Stimulated activated CD4-positive, alpha-beta T cell treated with anti-CD3 and anti-CD28 coated beads, Interleukin-12 subunit alpha, Interleukin-12 subunit beta, amount 100 ng/mL, for 4 hours (primary cell): ENCODE results near the gene DNM1.

Experiments
- DNase-seq: peaks from one replicate; pipeline ENCODE4 v3.0.0-alpha.2; 2020

Gene DNM1

DNA sequence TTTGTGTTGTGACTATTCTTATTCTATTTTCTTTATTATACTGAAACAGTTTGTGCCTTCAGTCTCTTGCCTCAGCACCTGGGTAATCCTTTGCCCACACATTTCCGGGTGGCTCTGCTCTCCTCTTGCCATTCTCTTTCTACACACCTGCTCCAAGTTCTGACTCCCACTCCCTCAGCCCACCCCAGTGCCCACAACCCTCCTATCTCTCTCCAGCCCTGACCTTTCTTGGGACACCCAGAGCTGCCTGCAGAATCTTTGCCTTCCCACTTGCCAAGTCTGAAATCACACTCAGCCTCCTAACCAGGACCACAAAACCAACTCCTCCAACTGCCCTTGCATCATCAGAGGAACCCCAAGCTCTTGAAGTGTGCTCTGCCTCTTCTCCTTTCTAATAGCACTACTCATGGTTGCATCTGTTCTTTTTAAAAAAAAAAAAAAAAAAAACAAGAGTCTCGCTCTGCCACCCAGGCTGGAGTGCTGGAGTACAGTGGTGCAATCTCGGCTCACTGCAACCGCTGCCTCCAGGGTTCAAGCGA lies 77.0 kb downstream of the DNM1 start:
- DNase-seq, result no peak

DNA sequence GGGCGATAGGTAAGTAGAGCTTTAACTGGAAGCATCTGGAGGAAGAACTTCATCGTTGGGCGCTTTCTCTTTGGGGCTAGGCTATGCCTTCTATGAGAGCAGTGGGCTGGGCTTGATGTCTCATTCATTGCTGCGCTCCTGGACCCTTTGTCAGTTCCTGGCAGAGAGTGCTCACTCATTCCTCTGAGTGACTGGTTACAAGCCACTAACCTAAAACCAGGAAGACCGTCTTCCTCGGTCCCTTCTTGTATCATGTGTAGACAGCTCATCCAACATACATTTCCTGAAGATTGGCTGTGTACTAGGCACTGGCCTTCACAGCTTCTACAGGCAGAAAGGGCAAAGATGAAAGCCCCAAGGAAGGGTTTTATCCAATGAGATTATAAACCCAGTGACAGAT lies 79.3 kb downstream of the DNM1 start:
- DNase-seq, result no peak

DNA sequence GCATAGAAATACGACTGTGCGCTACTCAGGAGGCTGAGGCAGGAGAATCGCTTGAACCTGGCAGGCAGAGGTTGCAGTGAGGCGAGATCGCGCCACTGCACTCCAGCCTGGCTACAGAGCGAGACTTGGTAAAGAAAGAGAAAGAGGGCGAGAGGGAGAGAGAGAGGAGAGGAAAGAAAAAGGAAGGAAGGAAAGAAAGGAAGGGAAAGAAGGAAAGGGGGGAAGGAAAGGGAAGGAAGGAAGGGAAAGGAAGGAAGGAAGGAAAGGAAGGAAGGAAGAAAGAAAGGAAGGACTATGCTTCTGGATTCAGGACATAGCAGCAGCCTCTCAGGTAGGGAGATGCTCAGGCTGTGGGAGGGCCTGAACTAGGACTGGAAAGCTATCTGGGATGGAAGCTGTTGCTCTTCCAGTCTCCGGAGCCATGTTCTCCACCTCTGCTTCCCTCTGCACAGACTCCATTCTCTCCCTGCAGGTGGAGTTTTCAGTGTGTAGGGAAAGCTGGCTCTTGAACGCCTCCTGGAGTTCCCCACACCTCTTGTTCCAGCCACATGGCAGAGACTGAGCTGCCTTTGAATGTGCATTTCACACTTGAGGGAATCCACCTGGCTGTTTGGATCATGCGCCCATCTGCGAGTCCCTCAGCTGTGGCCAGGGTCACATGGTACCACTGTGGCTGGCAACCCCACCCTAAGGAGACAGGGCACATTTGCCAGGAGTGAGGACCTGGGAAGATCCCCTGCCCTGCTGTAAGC lies 82.0 kb downstream of the DNM1 start:
- no peak for DNase-seq

DNA sequence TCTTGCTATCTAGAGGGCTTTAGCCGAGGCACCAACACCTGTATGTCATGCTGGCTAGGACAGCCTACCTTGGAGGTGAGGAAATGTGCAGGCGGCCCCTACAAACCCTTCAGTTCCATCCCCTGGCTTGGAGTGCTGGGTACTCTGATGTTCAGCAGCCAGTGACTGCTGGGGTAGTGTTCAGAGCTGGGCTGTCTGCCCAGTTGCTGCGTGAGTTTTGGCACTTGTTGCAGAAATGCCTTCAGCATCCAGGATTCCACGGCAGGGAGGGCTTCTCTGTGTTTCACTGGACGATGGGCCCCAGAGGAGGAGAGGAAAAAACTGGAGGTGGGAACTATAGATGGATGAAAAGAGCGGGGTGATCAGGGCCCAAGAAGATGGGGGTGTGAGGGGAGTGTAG lies 83.3 kb downstream of the DNM1 start:
- no peak for DNase-seq

DNA sequence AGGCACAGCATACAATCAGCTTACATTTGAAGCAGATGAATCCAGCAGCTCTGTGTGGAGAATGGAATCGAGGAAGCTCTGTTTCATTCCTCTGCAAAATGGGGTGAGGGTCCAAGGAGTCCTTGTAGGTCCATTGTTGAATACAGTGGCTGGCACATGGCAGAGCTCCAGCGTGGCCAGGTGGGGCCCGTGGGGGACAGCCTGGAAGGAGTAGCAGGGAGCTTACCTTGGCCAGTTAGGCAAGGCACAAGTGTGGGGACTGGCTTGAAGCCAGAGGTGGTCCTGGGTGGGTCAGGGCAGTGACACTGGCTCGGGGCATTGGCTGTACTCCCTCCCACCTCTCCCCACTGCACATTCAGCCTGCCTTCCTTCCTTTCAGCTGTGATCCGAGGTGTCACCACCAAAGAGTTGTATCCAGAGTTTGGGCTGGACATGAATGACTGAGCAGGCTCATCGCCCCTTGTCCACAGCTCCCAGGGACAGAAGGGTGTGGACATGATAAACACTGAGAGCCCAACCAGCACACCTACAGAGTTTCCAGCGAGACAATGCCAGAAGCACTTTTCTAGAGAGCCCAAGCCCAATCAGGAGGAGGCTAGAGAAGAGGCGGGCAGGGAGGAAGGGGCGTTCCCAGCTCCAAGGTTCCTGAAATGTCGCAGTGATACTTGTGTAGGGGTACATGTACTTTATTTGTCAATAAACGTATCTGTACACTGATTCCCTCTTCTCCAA lies 85.3 kb downstream of the DNM1 start:
- no peak for DNase-seq

DNA sequence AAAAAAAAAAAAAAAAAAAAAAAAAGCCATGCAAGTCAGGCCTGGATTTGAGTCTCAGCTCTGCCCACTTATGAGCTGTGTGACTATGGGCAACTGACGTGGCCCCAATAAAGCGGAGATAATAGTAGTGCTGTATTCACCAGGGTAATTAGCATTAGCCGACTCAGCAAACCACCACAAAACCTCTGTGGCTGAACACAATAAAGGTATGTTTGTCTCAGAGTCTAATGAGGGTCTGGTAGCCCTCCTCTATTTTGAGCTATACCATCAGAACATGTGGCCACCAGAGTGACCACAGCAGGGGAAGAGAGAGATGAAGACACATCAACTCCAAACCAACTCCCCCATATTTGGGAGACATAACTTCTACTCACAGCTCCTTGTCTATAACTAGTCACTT lies 88.8 kb downstream of the DNM1 start:
- DNase-seq, result no peak

DNA sequence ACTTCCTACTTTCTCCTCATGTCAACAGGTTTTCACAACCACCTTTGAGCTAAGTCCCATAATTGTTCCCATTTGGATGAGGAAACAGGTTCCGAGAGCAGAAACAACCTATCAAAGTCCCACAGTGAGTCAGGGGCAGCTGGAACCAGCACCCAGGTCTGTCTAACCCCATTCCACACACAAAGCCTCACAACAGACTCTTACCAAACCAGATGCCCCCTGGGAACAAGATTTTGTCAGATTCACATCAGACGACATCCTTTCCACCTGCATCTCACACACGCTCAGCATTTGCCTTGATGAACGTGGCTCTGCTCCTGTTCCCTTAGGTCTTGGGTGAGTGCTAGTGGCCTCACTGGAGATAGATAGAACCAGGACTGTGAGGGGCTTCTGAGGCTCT lies 89.9 kb downstream of the DNM1 start:
- DNase-seq, result no peak

DNA sequence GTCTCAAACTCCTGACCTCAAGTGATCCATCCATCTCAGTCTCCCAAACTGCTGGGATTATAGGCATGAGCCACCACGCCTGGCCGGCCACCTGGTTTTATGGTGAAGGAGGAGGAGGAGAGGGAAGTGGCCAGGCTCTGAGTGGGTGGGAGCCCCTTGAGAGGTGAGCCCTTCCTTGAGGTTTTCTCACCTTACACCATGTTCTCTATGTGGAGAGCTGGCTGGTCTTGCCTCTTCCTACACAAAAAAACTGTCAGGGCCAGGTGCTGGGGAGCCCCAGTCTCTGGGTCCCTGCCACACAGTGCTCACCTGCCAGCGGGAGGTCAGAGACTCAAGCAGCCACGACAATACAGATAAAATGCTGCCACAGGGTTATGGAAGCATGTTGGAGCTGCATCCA lies 91.0 kb downstream of the DNM1 start:
- DNase-seq, result no peak

DNA sequence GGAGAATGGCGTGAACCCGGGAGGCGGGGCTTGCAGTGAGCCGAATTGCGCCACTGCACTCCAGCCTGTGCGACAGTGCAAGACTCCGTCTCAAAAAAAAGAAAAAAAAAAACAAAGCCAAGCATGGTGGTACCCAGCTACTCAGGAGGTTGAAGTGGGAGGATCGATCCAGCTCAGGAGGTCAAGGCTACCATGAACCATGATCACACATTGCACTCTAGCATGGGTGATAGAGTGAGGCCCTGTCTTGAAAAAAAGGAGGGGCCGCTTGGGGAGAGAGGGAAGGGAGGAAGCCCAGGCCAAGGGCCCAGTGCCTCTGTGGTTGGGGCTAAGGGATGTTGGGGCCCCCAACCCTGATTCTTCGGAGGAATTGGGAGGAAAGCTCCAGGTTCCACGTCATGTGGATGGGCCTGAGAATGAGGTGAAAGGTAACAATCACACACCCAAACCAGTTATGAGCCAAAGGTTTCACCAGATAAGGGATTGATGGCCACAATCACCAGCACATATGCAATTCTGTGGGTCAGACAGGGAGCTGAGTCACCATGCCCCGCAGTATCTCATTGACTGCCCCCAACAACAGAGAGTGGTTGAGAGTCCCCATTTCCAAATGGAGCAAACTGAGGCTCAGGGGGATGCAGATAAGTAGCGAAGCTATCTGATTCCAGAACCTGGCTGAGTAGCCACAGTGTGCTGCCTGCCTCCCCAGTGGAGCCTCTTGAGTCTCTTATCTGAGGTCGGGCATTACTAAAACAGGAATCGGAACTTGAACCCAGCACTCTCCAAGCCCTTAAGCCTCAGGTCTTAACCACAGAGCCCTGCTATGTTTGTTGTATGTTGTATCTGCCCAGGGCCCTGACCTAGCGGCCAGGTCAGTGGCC lies 93.4 kb downstream of the DNM1 start:
- no peak for DNase-seq

DNA sequence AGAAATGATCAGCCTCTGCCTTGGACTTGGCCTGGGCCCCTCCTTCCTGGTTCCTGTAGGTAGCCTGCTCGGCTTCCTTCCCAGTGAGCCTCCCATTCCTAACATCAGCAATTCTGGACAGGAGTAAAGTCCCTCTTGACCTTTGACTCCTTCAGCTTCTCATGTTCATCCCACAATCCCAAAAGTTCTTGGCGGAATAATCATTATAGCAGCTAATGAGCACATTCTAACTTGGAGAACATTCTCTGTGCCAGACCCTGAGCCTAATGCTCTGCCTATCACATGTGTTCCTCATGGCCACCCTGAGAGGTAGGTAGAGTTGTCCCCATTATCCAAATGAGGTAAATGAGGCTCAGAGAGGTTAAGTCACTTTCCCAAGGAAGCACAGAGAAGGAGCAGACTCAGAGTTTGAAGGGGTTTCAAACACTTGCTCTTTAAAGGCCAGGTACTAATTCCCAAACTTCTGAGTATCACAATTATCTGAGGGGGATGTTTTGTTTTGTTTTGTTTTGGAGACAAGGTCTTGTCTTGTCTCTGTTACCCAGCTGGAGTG lies 94.1 kb downstream of the DNM1 start:
- DNase-seq, result no peak

DNA sequence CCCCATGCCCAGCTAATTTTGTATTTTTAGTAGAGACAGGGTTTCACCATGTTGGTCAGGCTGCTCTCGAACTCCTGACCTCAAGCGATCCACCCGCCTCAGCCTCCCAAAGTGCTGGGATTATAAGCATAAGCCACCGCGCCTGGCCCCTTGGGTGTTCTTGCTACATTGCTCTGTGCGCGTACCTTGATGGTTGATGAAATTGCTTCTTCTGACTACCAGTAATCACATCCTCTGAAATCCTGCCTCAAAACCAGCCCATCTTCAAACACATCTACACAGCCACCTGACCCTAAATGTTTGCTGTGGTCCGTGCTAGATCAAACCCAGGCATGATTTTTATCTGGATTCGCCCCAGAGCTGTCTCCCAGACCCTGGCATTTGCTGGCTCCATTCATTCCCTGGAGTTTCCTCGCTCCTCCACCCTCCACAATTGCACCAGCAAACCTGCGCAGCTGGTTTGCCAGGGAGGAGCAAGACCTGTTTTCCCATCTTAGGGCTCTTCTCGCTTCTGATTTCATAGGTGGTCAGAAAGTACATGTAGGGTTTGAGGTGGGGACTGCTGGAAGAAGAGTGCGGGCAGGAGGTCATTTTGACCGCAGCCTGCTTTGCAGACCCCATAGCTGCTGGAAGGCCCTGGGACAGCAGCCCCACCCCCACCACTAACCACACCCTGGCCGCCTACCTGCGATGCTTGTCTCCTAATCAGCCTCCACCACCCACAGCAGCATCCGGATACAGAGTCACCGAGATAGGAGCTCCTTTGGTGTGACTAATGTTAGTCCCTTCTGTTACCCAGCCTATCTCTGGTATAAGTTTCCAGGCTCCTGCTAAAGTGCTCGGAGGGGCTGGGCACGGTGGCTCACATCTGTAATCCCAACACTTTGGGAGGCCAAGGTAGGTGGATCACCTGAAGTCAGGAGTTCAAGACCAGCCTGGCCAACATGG lies 95.6 kb downstream of the DNM1 start:
- no peak for DNase-seq

DNA sequence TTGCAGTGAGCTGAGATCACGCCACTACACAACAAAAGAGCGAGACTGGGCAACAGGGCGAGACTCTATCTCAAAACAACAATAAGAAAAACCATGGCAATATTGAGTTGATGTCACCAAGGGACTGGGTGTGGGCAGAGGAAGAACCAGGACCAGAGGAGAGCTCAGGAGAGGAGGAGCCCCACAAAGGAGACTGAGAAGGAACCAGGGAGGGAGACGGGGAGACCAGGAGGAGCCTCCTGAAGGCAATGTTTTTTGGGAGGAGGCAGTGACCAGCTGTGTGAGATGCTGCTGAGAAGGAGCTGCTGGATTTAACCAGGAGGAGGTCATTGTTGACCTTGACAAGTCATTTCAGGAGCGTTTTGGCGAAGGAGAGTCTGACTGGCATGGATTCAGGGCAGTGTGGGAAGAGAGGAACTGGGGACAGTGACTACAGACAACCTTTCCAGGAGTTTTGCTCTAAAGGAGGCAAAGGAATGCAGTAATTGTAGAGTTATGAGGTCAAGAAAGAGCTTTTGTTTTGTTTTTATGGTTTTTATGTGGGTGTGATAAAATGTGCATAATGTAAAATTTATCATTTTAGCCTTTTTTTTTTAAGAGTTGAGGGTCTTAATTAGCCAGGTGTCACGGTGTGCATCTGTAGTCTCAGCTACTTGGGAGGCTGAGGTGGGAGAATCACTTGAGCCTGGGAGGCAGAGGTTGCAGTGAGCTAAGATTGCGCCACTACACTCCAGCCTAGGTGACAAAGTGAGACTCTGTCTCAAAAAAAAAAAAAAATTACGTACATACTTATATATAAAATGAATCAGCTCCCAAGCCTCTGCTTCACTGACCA lies 101.2 kb downstream of the DNM1 start:
- no peak for DNase-seq
